GM10266 (cell line): ENCODE results near the gene ITM2B.
"Not testable (repeated sequence)": the region's sequence is repeated elsewhere in the genome, so short reads cannot be mapped to it uniquely, and the experiment has no call there.

Experiments used
- DNase-seq: peaks from one replicate; pipeline ENCODE4 v3.0.0; 2012; ENCODE audit errors: extremely low spot score
- TF ChIP-seq, protein P1 (sequence below): IDR thresholded peaks from 2 replicates; pipeline ENCODE4 v1.5.1; 2012; ENCODE audit warnings: mild to moderate bottlenecking, low read depth; ENCODE audit not compliant: control insufficient read depth, insufficient read depth; ENCODE audit errors: missing control alignments

Gene ITM2B

DNA sequence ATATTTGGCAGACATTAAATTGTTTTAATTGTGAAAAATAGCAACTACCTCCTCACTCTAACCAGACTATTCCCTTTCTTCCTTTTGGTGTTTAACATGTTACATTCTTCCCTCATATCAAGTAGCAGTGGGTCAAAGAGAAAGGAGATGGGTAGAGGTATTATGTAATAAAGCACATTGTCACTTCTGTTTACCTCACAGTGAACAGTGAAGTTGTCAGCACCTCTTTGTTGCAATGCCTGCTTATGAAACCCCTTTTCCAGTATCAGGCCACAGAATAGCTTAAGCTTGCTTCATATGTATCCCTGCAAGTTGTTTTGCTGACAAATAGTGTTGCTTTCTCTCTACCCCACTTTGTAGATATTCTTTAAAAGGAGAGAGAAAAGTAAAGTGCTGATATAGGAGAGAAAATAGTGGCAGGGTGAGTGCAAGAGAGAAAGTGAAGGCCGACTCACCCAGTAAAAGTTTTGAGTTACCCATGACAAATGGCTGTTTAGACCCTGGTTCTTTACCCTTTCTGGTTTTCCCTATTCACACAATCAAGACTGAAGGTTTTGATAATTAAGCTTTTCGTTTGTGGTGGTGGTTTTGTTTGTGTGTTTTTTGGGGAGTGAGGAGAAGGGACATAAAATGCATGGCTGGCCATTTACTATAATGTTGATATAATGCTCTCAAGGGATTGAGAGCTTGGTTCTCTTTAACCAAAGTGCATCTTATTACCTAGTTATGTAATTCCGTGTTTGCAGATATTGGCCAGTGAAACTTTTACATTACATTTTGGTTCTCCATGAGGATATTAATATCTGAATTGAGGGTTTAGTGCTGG is 3.7 kb downstream of the ITM2B start:
- no peak for DNase-seq
- TF ChIP-seq, protein P1, sequence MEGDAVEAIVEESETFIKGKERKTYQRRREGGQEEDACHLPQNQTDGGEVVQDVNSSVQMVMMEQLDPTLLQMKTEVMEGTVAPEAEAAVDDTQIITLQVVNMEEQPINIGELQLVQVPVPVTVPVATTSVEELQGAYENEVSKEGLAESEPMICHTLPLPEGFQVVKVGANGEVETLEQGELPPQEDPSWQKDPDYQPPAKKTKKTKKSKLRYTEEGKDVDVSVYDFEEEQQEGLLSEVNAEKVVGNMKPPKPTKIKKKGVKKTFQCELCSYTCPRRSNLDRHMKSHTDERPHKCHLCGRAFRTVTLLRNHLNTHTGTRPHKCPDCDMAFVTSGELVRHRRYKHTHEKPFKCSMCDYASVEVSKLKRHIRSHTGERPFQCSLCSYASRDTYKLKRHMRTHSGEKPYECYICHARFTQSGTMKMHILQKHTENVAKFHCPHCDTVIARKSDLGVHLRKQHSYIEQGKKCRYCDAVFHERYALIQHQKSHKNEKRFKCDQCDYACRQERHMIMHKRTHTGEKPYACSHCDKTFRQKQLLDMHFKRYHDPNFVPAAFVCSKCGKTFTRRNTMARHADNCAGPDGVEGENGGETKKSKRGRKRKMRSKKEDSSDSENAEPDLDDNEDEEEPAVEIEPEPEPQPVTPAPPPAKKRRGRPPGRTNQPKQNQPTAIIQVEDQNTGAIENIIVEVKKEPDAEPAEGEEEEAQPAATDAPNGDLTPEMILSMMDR, result no peak

DNA sequence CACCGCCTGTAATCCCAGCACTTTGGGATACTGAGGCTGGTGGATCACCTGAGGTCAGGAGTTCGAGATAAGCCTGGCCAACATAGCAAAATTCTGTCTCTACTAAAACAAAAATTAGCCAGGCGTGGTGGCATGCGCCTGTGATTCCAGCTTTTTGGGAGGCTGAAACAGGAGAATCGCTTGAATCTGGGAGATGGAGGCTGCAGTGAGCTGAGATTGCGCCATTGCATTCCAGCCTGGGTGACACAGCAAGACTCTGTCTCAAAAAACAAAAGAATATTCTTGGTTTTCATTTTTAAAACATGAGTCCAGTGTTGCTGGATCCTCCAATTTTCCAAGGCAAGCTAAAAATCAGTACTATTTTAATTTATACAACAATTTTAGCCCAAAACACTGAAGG is 6.4 kb downstream of the ITM2B start:
- not testable (repeated sequence) for DNase-seq

- no peak for DNase-seq
- TF ChIP-seq, protein P1, result no peak
These were observed 8.6 kb downstream of the ITM2B start for GRCh38 chr13:48241651-48242050.

- TF ChIP-seq, protein P1, result no peak
- DNase-seq, result no peak
These were observed 9.7 kb downstream of the ITM2B start for GRCh38 chr13:48242677-48243076.

DNA sequence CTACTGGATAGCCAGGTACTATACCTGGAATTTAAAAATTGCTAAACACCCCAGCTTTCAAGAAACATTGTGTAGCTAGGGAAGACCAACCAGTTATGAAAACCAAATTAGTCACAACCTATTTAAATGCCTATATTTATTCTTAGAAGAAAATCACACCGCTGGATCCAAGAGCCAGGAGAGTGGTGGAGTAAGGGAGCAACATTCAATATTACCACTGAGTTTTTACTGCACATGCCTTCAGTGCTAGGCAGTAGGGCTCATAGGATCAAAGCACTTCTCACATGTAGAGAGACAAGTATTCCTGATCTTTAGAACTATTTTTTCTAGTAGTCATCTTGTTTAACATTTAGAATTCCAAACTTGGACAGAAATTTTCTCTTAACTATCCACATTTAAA is 11.2 kb downstream of the ITM2B start:
- TF ChIP-seq, protein P1, result no peak
- no peak for DNase-seq

DNA sequence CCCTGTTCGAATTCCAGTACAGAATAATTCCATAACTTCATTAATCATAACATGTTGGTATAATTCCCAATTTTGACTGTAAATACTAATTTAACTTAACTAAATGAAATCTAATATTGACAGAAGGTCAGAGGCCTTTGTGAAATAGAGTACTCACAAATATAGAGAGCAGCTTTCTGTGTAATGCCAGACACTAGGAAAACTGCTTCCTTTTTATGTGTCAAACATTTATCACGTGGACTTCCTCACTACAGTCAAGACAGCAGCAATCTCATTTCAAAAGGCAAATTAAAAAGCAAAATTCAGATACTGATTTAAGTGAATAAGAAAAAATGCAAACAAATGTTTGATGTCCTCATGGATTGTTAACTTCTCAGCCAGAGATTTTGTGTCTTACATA is 13.1 kb downstream of the ITM2B start:
- TF ChIP-seq, protein P1, result no peak
- no peak for DNase-seq

DNA sequence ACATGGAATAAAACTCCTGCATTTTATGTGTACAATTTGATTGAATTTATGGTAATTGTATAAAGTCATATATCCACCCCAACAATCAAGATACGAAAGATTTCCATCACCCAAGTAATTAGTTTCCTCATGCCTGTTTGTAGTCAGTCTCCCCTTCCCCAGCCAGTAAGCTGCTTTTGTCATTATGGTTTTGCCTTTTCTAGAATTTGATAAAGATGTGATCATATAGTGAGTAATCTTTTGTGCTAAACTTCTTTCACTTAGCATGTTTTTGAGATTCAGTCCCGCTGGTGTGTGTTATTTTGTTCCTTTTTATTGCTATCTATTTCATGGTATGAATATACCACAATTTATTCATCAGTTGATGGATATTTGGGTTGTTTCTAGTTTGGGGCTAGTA is 16.0 kb downstream of the ITM2B start:
- DNase-seq, result no peak
- TF ChIP-seq, protein P1, result no peak
